ENCODE measurements around the gene MLPH.

The MLPH gene, protein sequence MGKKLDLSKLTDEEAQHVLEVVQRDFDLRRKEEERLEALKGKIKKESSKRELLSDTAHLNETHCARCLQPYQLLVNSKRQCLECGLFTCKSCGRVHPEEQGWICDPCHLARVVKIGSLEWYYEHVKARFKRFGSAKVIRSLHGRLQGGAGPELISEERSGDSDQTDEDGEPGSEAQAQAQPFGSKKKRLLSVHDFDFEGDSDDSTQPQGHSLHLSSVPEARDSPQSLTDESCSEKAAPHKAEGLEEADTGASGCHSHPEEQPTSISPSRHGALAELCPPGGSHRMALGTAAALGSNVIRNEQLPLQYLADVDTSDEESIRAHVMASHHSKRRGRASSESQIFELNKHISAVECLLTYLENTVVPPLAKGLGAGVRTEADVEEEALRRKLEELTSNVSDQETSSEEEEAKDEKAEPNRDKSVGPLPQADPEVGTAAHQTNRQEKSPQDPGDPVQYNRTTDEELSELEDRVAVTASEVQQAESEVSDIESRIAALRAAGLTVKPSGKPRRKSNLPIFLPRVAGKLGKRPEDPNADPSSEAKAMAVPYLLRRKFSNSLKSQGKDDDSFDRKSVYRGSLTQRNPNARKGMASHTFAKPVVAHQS

DNA sequence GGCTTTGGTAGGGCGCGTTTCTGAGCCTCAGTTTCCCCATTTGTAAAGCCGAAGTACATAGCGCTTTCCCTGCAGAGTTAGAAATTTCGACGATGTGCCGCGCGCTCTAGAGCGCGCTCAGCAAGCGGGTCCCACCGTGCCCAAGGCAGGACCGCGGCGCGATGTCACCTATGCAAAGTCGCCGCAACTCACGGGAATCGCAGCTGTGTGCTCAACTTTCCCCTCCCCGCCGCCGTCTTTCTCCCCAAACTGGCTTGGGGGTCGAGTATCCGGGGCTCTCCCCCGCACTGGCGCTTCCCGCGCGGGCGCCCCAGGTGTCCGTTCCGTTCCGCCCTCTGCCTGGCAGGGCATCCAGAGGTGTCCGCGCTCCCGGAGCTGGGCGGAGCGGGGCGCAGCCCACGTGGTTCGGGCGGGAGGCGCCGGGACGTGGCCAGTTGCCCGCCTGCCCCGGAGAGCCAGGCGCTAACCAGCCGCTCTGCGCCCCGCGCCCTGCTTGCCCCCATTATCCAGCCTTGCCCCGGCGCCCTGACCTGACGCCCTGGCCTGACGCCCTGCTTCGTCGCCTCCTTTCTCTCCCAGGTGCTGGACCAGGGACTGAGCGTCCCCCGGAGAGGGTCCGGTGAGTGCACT is at the start of gene MLPH:
Gene MLPH, plus strand, starts transcription at position 433 of the 630 bp plus-strand sequence. CDS start 6,176 bp downstream, outside the sequence.
- no peak for DNase-seq

DNA sequence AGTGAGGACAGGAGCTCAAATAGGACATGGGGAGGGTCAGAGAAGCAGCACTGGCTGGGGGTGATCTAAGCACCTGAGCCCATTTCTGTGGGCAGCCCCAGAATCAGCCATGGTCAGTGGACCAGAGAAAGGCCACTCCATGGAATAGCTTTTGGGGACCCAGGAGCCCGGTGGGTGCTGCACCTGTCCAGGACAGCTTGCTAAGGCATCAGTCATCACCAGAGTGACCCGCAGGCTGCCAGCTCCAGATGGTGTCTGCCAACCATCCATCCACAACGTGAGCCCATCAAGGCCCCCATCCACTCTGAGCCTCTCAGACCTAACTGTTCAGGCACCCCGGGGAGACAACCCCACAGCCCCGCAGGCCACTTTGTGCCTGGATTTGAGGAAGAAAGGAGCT is 49.5 kb upstream of the MLPH start:
- no peak for DNase-seq

DNA sequence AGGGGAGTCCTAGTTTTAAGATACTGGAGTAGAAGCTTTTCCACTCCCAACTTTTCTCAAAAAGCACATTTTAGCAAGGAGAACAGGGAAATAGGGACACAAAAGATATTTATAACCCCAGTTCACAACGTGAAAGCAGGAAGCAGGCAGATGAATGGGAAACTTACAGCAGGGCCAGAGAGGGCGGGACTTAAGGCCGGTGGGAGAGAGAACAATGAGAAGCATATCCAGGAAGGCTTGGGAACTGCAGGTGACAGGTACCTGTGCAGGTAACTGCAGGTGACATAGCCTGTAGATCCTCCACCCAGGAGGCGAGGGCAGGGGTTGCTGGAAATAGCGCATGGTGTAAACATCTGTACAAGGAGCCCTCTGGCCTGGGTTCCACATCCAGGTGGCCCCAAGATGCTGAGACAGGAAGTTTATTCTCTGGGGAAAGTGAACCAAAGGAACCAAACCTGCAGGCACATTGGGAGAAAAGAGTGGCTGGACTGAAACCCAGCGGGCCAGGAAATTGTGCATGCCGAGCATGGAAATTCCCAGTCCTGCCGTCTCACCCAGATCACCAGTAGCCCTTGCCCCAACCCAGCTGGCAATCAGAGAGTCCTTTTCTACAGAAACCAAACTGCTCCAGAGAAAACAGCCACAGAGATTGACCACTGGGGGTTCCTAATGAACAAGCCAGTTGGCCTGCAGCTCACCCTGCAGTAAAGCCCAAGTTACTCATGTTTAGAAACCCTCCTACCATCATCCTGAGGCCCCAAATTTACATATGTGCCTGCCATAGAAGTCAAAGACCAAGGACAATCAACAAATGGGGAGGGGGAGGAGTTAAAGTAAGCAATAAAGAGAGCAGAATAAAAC is 48.7 kb upstream of the MLPH start:
- DNase-seq = no peak

DNA sequence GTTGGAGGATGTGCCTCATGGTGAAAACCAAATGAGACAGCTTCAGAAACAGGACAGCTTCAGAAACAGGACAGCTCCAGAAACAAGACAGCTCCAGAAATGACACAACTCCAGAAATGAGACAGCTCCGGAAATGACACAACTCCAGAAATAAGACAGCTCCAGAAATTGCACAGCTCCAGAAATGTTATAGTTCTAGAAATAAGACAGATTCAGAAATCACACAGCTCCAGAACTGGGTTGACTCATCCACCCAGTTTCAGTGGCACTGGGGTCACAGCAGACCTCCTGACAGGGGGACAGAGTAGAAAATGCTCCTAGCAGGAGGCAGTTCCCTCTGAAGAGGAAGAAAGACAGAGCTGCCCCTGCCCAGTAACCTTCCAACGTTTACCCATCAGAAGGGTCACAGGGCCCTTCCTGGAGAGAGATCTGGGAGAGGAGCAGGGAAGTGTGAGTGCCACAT is 46.2 kb upstream of the MLPH start:
- DNase-seq = no peak

DNA sequence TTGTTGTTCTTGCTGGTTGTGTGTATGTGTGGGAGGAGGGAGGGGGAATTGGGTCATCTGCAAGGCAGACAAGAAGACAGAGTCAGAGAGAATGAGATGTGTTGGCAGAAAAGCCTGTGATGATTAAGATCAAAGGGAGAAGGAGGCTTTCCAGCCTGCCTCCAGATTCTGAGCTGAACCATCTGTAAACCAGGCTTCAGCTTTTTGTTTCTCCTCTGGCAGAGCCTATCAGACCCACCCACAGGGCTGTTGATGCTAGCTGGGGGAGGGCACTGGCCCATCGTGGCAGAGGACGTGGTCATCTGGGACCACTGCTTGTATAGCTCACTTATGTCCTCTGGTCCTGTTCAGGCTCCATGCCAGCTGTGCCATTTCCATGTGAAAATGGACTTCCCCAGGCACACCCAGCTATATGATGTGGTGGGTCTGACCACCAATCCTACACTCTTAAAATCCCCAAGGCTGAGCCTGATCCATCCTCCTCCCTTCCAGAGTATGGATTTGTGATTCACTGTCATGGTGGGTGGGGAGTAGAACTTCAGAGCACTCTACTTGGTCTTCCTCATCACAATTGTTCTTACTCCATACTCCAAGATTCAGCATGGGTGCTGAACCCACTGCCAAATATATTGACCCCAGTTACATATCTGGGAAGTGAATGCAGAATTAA is 45.3 kb upstream of the MLPH start:
- DNase-seq = no peak

DNA sequence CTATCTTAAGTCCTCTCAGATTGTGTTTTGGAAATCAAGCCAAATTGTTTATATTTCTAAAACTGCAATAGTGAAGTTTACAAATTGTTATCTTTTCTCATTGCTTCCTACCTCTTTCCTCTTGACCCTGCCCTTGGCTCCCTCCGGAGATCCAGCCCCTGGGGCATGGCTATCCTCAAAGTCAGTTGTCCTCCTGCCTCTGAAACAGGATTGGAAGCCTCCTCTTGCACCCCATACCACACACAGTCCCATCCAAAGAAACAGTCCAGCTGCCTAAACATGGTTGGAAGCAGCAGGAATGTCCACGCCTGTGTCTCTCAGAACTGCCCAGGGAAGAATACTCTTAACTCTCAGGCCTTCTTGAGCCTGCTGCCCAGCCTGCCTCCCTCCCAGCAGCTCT is 43.0 kb upstream of the MLPH start:
- DNase-seq = no peak

DNA sequence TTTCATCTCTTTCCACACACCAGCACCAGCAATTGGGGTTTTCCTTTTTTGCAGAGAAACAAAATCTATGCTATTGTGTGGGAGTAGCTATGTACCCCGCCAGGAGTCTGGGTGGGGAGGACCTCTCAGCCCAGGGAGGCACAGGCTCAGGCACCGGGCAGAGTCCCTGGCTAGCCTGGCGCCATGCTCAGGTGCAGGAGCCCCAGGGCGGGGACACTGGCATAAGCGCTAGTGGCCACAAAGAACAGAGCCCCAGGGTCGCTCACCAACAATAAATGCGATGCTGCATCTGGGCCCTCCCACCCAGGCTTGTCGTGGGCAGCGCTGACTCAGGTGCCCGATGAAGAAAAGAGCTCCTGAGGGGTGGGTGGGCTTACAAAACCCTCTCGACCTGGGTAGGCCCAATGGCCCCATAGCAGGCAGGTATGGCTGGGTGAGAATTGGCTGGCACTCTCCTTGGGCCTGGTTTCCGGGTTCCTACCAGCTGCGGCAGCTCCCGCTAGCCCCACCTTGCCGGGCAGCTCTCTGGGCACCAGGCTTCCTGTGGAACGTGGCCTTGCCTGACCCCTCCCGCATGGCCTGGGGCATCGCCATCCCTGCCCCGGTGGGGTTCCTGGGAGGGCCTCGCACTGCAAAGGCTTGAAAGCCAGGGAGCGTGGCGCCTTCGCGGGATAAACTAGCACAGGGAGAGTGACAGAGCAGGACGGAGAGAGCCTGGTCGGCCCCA is 41.3 kb upstream of the MLPH start:
- DNase-seq = no peak

DNA sequence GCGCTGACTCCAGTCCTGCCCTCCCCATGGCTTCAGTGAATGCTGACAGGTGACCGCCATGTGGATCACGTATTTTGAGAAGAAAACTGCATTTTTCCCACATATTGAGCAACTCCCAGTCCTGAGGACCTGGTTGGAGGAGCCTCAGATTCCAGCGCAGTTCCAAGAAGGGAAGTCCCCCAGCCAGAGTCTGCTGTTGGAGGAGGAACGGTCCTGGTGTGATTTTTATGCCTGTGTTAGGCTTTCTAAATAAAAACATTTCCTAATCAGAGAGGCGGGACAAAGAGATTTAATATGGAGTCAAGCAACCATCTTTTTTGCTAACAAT is 40.7 kb upstream of the MLPH start:
- DNase-seq = no peak

DNA sequence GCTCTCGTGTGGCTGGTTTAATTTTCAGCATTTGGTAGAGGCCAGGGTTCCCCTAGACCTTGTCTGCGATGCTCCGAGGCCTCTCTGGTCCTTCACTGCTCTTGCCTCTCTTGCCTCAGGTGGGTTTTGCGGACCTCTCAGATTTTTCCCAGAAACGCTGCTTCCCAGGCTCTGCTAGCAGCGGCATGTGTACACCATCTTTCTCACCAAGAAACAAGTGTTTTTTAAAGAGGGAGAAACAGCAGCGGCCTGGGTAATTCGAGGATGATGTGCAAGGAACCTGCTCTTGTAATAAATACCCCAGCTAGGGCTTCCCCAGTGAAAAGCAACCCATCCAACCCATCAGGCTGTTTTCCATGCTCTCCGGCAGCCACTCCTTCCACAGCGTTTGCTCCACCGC is 39.6 kb upstream of the MLPH start:
- no peak for DNase-seq

DNA sequence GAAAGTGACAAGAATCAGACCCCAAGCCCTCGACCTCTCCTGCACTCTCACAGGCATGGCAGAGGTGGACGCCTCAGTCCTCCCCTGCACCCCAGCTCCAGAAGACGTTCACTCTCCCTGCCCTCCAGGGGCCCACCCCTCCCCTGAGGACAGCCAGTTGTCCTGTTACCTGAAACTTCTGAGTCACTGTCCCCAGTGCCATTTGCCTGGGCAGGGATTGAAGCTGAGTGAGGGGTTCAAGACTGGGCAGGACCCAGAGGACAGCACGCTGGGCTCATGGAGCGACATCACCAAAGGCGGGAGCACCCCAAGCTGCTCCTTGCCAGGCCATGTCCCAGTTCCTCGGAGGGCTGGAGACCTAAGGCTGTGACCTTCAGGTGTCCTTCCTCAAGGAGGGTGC is 38.9 kb upstream of the MLPH start:
- no peak for DNase-seq

DNA sequence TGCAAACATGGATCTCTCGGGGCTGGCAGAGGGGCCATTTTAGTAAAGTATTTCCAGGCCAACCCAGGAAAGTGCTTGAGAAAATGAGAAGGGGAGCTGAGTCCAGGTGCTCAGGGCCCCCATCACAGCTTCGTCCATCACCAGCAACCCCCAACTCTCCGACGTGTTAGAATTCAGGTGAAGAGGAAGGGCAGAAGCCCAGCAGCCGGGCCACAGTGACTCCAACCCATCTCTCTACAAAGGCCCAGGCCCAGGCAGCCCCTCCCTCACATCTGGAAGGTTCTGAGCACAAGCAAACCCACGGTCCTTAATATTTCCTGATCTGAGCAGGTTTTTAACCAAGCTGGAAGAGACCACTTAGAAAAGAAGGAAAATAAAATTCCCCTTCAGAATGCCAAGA is 38.4 kb upstream of the MLPH start:
- DNase-seq = no peak

DNA sequence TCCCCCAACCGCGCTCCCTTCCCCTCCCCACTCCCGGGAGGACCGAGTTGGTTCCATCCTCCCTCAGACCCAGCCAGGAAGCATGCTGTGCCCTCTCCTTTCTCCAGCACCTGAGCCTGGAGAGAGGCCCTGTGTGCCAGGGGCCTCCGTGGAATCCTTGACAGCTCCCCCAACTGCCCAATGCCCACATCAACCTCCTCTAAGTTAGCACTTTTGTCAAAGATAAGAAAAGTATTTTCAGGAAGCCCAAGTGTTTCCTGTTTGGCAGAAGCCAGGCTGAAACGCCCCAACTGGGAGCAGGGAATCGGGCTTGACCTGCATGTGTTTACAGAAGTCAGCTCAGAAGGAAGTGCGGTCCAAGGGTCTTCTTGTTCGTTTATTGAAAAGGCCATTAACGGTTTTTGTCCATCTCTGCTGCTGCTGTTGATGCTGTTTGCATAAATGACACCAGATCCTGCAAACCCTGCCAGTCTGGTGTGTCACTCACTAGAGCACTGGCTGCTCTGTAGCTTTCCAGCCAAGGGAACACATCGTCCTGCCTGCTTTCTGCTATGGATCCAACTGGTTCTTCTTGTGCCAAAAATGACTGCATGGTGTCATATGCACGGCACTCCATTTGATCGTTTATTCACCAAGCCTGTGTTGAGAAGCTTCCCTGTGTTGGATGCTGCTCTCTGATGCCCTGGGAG is 37.7 kb upstream of the MLPH start:
- DNase-seq = no peak

DNA sequence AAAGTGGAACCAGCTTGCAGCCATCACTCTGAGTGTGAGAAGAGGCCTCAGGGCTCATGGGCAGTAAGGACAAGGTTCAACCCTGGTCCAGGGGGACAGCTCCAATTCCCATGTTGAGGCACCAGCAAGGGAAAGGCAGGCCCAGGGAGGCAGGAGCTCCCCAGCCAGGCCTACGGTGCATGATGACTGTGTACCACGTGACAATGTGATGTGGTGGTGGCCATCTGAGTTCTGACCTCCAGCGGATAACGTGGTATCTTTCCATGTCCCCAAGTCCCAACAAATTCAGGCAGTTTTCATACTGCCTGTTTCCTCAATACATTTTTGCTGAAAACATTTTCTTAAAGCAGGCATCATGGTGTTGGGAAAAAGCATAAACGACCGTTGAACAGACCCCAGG is 36.9 kb upstream of the MLPH start:
- DNase-seq = no peak

DNA sequence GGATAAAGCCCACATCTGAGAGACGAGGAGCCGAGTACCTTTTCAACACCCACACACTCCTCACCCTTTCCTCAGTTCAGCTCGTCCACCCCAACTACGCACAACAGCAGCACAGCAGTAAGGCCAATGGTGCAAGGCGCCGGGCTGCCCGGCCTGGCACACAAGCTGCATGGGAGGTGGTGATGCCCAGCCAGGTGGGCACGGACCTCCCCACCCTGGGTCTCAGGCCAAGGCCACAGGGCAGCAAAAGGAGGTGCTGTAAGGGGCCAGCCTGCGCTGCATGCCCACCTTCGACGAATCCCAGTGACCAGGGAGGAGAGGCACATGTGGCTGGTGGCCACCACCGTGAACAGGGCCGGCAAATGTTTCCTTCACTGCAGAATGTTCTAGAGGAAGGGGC is 36.5 kb upstream of the MLPH start:
- DNase-seq = no peak

DNA sequence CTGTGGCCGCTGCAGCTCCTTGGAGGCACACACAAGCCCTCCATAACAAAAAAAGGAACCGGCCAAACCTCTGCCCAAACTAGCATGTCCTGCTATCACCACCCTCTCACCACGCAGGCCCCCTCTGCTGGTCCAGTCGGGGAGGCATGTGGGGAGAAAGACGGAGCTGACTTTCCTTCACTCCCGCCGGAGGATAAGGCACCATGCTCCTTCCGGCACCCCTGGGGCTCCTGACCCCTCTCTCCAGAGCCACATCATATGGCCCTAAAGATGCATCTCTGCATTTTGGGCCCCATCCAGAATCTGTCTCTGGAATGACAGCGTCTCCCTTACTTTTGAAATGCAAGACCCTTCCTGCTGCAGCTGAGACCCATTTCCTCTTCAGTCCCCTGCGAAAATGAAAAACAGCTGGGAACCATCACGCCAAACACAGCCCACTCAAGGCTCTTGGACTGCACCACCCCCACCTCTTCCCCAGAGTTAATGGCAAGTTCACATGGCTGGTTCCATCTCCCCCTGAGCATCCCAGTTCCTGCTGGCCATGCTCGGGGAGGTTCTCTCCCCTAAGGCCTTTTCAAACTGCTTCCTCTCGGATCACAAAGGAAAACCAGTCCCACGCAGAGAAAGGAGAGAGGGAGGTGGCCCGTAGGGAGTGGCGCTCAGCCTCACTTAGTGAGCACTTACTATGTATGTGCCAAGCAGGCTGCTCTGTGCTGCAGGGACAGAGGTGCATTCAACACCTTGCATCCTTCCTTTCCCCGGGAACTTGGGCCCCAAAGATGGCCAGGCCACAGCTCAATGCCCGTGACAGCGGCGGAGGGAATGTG is 35.2 kb upstream of the MLPH start:
- no peak for DNase-seq

DNA sequence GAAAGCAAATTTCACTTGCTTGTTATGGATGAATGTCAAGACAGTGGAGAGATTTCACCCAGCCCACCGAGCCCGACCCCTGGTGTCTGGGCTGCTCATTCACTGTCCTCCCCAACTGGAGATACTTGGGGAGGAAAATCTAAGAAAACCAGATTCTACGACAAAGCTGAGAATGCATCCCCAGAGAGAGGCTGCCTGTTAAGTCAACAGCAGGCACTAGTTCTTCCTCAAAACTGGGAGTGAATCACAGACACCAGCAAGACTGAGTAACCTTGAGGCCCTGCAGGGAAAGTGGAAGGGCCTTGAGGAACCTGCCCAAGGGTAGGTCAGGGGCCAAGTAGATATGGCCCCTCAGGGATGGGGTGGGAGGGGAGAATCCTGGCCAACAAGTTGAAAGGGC is 34.2 kb upstream of the MLPH start:
- DNase-seq = no peak

DNA sequence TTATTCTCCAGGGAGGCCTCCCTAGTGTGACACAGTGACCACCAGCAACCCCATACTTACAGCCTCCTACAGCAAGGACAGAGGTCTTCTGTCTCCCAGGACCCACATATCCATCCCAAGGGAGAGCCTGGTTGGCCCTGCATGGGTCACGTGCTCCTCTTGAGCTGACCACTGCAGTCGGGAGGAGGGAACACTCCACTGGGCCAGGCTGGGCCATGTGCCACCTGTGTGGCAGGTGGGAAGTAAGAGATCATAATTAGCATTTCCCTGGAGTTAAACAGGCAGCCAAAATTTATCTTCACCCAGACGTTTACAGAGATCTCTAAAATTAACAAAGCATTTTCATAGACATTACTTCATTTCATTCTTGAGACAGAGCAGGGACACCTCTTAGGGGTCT is 33.4 kb upstream of the MLPH start:
- no peak for DNase-seq

DNA sequence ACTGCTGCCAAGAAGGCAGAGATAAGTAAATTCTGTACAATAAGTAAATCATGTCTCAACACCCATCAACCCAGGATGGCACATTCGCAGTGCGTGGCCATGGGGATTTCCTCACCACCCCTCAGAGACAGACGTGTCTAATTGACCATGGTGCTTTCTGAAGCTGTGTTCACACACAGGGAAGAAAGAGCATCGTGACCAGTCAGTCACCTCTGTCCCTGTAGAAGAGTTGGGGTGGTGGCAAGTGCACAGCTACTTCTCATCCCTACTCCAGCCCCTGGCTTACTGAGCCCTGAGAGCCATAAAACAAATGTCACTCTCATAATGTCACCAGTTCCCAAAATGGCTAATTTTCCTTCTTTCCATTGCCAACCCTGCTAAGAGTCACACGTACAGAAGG is 31.3 kb upstream of the MLPH start:
- no peak for DNase-seq

DNA sequence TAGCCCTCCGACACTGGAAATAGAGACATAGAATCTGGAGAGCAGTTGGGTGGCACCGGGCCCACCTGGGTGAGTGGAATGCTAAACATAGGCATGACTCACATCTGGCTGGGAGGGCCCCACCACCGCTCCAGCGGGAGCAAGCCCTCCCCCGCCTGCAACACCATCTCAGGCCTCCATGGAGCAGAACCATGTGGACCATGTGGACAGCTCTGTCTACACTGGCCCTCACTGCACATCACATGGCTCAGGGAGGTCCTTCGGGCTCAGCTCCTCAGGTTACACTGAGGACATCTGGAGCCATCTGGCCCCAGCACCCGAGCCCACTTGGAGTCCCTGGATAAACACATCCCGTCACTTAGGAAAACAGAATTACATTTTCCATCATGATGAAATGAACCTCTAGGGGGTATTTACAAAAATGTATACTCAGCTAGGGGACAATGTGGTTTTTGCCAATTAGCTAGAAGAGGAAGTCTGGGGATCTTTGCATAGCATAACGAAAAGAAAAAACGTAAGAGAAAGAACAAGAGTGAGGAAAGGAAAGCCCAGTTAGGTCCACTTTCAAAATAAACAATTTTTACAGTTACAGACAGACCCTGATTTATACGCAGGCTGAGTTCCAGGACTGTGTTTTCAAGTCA is 30.7 kb upstream of the MLPH start:
- DNase-seq = no peak

DNA sequence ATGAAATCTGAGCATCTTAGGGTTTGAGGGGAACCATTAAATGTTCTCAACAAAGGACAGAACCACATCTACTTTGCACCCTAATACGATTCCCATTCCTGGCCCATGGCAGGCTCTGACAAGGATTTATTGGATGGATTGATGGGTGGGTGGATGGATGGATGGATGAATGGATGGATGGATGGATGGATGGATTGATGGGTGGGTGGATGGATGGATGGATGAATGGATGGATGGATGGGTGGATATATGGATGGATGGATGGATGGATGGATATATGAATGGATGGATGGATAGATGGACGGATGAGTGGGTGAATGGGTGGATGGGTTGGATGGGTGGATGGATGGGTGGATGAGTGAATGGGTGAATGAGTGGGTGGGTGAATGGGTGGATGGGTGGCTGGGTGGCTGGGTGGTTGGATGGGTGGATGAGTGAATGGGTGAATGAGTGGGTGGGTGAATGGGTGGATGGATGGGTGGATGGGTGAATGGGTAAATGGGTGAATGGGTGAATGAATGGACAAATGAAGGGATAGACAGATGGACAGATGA is 29.6 kb upstream of the MLPH start:
- no peak for DNase-seq
